ENCODE measurements around the gene DYNLT3.
A peak's percentile ranks its signal among the peaks of the same experiment; 100 is the strongest.

The DYNLT3 gene

GRCh38 chrX:37846141-37846540 is 1.2 kb downstream of the DYNLT3 start:
- no peak for DNase-seq (ENCODE audit: low read depth in 2 of 3, low spot score in 1 of 3)

- DNase-seq (ENCODE audit: low read depth in 2 of 3, low spot score in 1 of 3), result no peak
Observed at GRCh38 chrX:37844622-37845021, 2.7 kb downstream of the DYNLT3 start.

- DNase-seq (ENCODE audit: low read depth in 2 of 3, low spot score in 1 of 3), result no peak
Observed at GRCh38 chrX:37840931-37841330, 6.4 kb downstream of the DYNLT3 start.

- DNase-seq (ENCODE audit: low read depth in 2 of 3, low spot score in 1 of 3), result no peak
Observed at GRCh38 chrX:37834937-37835336, 12.4 kb downstream of the DYNLT3 start.

GRCh38 chrX:37830371-37830770 is 17.0 kb downstream of the DYNLT3 start:
- no peak for DNase-seq (ENCODE audit: low read depth in 2 of 3, low spot score in 1 of 3)

- no peak for DNase-seq (ENCODE audit: low read depth in 2 of 3, low spot score in 1 of 3)
Observed at GRCh38 chrX:37829721-37830120, 17.6 kb downstream of the DYNLT3 start.

- peak; percentile 6 to 48 (median 18) for DNase-seq (ENCODE audit: low read depth in 2 of 3, low spot score in 1 of 3)
Observed at GRCh38 chrX:37825215-37825842, 22.0 kb downstream of the DYNLT3 start.

- no peak for DNase-seq (ENCODE audit: low read depth in 2 of 3, low spot score in 1 of 3)
Observed at GRCh38 chrX:37824491-37825214, 22.7 kb downstream of the DYNLT3 start.

- DNase-seq (ENCODE audit: low read depth in 2 of 3, low spot score in 1 of 3), result no peak
Observed at GRCh38 chrX:37820646-37821045, 26.7 kb downstream of the DYNLT3 start.

GRCh38 chrX:37818031-37818430 is 29.3 kb downstream of the DYNLT3 start:
- no peak for DNase-seq (ENCODE audit: low read depth in 2 of 3, low spot score in 1 of 3)

- DNase-seq (ENCODE audit: low read depth in 2 of 3, low spot score in 1 of 3), result no peak
Observed at GRCh38 chrX:37817579-37817978, 29.8 kb downstream of the DYNLT3 start.

- DNase-seq (ENCODE audit: low read depth in 2 of 3, low spot score in 1 of 3), result no peak
Observed at GRCh38 chrX:37817176-37817575, 30.2 kb downstream of the DYNLT3 start.

- DNase-seq (ENCODE audit: low read depth in 2 of 3, low spot score in 1 of 3), result no peak
Observed at GRCh38 chrX:37816766-37817165, 30.6 kb downstream of the DYNLT3 start.

- no peak for DNase-seq (ENCODE audit: low read depth in 2 of 3, low spot score in 1 of 3)
Observed at GRCh38 chrX:37815366-37815765, 32.0 kb downstream of the DYNLT3 start.

- no peak for DNase-seq (ENCODE audit: low read depth in 2 of 3, low spot score in 1 of 3)
Observed at GRCh38 chrX:37813570-37813969, 33.8 kb downstream of the DYNLT3 start.

- DNase-seq (ENCODE audit: low read depth in 2 of 3, low spot score in 1 of 3), result no peak
Observed at GRCh38 chrX:37812110-37812509, 35.3 kb downstream of the DYNLT3 start.

- DNase-seq (ENCODE audit: low read depth in 2 of 3, low spot score in 1 of 3), result no peak
Observed at GRCh38 chrX:37809970-37810369, 37.4 kb downstream of the DYNLT3 start.

- DNase-seq (ENCODE audit: low read depth in 2 of 3, low spot score in 1 of 3), result no peak
Observed at GRCh38 chrX:37803057-37803456, 44.3 kb downstream of the DYNLT3 start.

GRCh38 chrX:37802028-37802427 is 45.3 kb downstream of the DYNLT3 start:
- no peak for DNase-seq (ENCODE audit: low read depth in 2 of 3, low spot score in 1 of 3)

- DNase-seq (ENCODE audit: low read depth in 2 of 3, low spot score in 1 of 3), result no peak
Observed at GRCh38 chrX:37800717-37801116, 46.7 kb downstream of the DYNLT3 start.

GRCh38 chrX:37799936-37800335 is 47.4 kb downstream of the DYNLT3 start:
- DNase-seq (ENCODE audit: low read depth in 2 of 3, low spot score in 1 of 3), result no peak

GRCh38 chrX:37796805-37797204 is 50.6 kb downstream of the DYNLT3 start:
- no peak for DNase-seq (ENCODE audit: low read depth in 2 of 3, low spot score in 1 of 3)

- DNase-seq (ENCODE audit: low read depth in 2 of 3, low spot score in 1 of 3), result no peak
Observed at GRCh38 chrX:37796310-37796709, 51.1 kb downstream of the DYNLT3 start.

Measured in stimulated activated CD4-positive, alpha-beta T cell treated with anti-CD3 and anti-CD28 coated beads, Interleukin-12 subunit alpha, Interleukin-12 subunit beta, amount 100 ng/mL, for 48 hours (primary cell).